Suprapubic skin (tissue), 4 donors: ENCODE data around the gene ALG12. TPM values are rescaled to one million over a fixed set of nuclear protein-coding genes. Genes with fewer than 3 reads are reported as not detected.

ENCODE experiments used
- DNase-seq, 2 donors: peaks; one replicate each; pipeline ENCODE4 v3.0.0-alpha.2; 2019; ENCODE audit warnings: low spot score in 2 of 2
- H3K27ac ChIP-seq: fragments of 200-600 bp; sonication (generic); one replicate; pipeline ENCODE4 v1.5.1; 2019
- H3K27me3 ChIP-seq: fragments of 200-600 bp; sonication (generic); one replicate; pipeline ENCODE4 v1.5.1; 2019
- H3K36me3 ChIP-seq: fragments of 200-600 bp; sonication (generic); one replicate; pipeline ENCODE4 v1.5.1; 2019
- H3K4me1 ChIP-seq: fragments of 200-600 bp; sonication (generic); one replicate; pipeline ENCODE4 v1.5.1; 2019
- H3K4me3 ChIP-seq: fragments of 200-600 bp; sonication (generic); one replicate; pipeline ENCODE4 v1.5.1; 2019; ENCODE audit warnings: mild to moderate bottlenecking
- H3K9me3 ChIP-seq: fragments of 200-600 bp; sonication (generic); one replicate; pipeline ENCODE4 v1.5.1; 2019
- EP300 ChIP-seq: sonication (generic); formaldehyde crosslinking; IDR thresholded peaks from one replicate; pipeline ENCODE4 v1.6.1; 2017; ENCODE audit warnings: antibody characterized with exemption
- POLR2A ChIP-seq, 2 donors: fragments of 450-650 bp; IDR thresholded peaks; one replicate each; pipeline ENCODE4 v1.6.1; 2017; ENCODE audit warnings: antibody characterized with exemption in 2 of 2, mild to moderate bottlenecking in 2 of 2, moderate library complexity in 2 of 2
- POLR2AphosphoS5 ChIP-seq, 3 donors: sonication (generic); formaldehyde crosslinking; IDR thresholded peaks; one replicate each; pipeline ENCODE4 v1.6.1; 2017; ENCODE audit warnings: antibody characterized with exemption in 3 of 3
- WGBS: methylation state at CpG from one replicate; pipeline ENCODE4 v1.1.5; 2018; 5-methylcytosine and 5-hydroxymethylcytosine counted together
- total RNA-seq, 4 donors: library from RNA; depleted of rRNA; stranded (reverse); fragments of >200 nt; gene quantifications; one replicate each; pipeline ENCODE4 v1.1.0, GENCODE V29; 2016
- TF ChIP-seq, protein P1 (sequence below), 2 donors: fragments of 200-600 bp in 1 of 2; fragments of 450-650 bp in 1 of 2; sonication (generic) in 1 of 2; IDR thresholded peaks; one replicate each; pipeline ENCODE4 v1.5.1; 2016 to 2019; ENCODE audit warnings: antibody characterized with exemption in 2 of 2, mild to moderate bottlenecking in 1 of 2, moderate library complexity in 1 of 2

Gene ALG12
- total RNA-seq, 4 donors from 2014 or later = 13.2 to 23.8 (median 16.8) TPM

DNA sequence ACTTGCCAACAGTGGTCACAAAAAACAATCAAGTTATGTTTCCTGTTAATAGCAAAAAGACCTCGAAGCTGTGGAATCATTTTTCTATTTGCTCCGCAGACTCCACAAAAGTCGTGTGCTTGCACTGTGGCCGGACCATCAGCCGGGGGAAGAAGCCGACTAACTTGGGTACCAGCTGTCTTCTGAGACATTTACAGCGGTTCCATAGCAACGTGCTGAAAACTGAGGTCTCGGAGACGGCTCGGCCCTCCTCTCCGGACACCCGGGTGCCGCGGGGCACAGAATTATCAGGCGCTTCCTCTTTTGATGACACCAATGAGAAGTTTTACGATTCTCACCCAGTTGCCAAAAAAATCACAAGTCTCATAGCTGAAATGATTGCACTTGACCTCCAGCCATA, 33.0 kb downstream of the ALG12 start:
- no peaks in the 10 kb centered on the region for H3K9me3 ChIP-seq
- TF ChIP-seq EP300 (no peak), POLR2A (IDR thresholded peaks at IDR 0.05) (no peak), POLR2AphosphoS5 (IDR thresholded peaks at IDR 0.05) (no peak)
- TF ChIP-seq, protein P1, sequence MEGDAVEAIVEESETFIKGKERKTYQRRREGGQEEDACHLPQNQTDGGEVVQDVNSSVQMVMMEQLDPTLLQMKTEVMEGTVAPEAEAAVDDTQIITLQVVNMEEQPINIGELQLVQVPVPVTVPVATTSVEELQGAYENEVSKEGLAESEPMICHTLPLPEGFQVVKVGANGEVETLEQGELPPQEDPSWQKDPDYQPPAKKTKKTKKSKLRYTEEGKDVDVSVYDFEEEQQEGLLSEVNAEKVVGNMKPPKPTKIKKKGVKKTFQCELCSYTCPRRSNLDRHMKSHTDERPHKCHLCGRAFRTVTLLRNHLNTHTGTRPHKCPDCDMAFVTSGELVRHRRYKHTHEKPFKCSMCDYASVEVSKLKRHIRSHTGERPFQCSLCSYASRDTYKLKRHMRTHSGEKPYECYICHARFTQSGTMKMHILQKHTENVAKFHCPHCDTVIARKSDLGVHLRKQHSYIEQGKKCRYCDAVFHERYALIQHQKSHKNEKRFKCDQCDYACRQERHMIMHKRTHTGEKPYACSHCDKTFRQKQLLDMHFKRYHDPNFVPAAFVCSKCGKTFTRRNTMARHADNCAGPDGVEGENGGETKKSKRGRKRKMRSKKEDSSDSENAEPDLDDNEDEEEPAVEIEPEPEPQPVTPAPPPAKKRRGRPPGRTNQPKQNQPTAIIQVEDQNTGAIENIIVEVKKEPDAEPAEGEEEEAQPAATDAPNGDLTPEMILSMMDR (IDR thresholded peaks at IDR 0.05) = no peak
- no peak for DNase-seq
- H3K4me1 ChIP-seq = no peaks in the 10 kb centered on the region
- 95% methylated on average over 17 of the region's 17 CpGs for WGBS
- no peak overlapping the region for H3K4me3 ChIP-seq
- no peak overlapping the region for H3K27ac ChIP-seq
- H3K27me3 ChIP-seq = no peaks in the 10 kb centered on the region
- H3K36me3 ChIP-seq = peaks cover 56% of the 10 kb centered on the region

DNA sequence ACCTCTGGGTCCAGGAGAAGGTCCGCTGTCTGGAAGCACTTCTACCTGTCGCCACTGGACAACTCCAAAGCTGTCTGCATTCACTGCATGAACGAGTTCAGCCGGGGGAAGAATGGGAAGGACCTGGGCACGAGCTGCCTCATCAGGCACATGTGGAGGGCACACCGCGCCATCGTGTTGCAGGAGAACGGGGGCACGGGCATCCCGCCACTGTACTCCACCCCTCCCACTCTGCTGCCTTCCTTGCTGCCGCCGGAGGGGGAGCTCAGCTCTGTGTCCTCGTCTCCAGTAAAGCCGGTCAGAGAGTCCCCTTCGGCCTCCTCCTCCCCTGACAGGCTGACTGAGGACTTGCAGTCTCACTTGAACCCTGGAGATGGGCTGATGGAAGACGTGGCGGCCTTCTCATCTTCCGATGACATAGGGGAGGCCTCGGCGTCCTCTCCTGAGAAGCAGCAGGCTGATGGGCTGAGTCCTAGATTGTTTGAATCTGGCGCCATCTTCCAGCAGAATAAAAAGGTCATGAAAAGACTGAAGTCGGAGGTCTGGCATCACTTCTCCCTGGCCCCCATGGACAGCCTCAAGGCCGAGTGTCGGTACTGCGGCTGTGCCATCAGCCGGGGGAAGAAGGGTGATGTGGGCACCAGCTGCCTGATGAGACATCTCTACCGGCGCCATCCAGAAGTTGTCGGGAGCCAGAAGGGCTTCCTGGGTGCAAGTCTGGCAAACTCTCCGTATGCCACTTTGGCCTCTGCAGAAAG, 33.6 kb downstream of the ALG12 start:
- DNase-seq = no peak
- Histone ChIP-seq H3K9me3 (no peaks in the 10 kb centered on the region), H3K36me3 (peaks cover 56% of the 10 kb centered on the region), H3K4me3 (no peak overlapping the region), H3K27me3 (no peaks in the 10 kb centered on the region), H3K27ac (no peak overlapping the region), H3K4me1 (no peaks in the 10 kb centered on the region)
- TF ChIP-seq POLR2AphosphoS5 (IDR thresholded peaks at IDR 0.05) (no peak), EP300 (no peak), POLR2A (IDR thresholded peaks at IDR 0.05) (no peak)
- TF ChIP-seq, protein P1 (IDR thresholded peaks at IDR 0.05) = no peak
- 94% methylated on average over 25 of the region's 31 CpGs for WGBS

DNA sequence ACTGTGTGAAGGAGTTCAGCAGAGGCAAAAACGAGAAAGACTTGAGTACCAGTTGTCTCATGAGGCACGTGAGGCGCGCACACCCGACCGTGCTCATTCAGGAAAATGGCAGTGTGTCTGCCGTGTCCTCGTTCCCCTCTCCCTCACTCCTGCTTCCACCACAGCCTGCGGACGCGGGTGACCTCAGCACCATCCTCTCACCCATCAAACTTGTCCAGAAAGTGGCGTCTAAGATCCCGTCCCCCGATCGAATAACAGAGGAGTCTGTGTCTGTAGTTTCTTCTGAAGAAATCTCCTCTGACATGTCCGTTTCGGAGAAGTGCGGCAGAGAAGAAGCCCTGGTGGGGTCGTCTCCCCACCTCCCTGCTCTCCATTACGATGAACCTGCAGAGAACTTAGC, 34.2 kb downstream of the ALG12 start:
- H3K4me3 ChIP-seq = no peak overlapping the region
- no peak overlapping the region for H3K27ac ChIP-seq
- H3K9me3 ChIP-seq = no peaks in the 10 kb centered on the region
- H3K4me1 ChIP-seq = no peaks in the 10 kb centered on the region
- H3K27me3 ChIP-seq = no peaks in the 10 kb centered on the region
- TF ChIP-seq POLR2AphosphoS5 (IDR thresholded peaks at IDR 0.05) = no peak
- no peak for TF ChIP-seq POLR2A (IDR thresholded peaks at IDR 0.05)
- TF ChIP-seq, protein P1 (IDR thresholded peaks at IDR 0.05) = no peak
- TF ChIP-seq EP300 = no peak
- DNase-seq = no peak
- H3K36me3 ChIP-seq = peaks cover 51% of the 10 kb centered on the region
- WGBS = 98% methylated on average over 20 of the region's 20 CpGs

DNA sequence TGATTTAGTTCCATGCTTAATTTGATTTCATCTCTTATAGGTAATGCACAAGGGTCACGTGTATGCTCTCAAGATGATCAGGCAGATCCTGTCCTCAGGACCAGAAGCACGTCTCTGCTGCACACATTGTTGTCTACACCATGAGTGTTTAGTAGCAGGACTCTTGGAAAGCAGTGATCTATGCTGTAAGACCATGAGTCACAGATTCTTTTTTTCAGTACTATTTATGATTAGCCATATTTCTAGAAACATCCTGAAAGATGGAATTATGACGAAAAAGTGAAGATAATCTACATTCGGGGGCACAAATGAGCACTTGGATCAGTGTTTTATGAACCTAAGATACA, 35.0 kb downstream of the ALG12 start:
- no peak for TF ChIP-seq POLR2AphosphoS5 (IDR thresholded peaks at IDR 0.05)
- TF ChIP-seq, protein P1 (IDR thresholded peaks at IDR 0.05) = no peak
- no peak for TF ChIP-seq POLR2A (IDR thresholded peaks at IDR 0.05)
- TF ChIP-seq EP300 = no peak
- Histone ChIP-seq H3K36me3 (peaks cover 43% of the 10 kb centered on the region), H3K9me3 (no peaks in the 10 kb centered on the region), H3K27me3 (no peaks in the 10 kb centered on the region), H3K4me3 (no peak overlapping the region), H3K27ac (no peak overlapping the region), H3K4me1 (no peaks in the 10 kb centered on the region)
- 99% methylated on average over 4 of the region's 4 CpGs for WGBS
- DNase-seq = no peak

DNA sequence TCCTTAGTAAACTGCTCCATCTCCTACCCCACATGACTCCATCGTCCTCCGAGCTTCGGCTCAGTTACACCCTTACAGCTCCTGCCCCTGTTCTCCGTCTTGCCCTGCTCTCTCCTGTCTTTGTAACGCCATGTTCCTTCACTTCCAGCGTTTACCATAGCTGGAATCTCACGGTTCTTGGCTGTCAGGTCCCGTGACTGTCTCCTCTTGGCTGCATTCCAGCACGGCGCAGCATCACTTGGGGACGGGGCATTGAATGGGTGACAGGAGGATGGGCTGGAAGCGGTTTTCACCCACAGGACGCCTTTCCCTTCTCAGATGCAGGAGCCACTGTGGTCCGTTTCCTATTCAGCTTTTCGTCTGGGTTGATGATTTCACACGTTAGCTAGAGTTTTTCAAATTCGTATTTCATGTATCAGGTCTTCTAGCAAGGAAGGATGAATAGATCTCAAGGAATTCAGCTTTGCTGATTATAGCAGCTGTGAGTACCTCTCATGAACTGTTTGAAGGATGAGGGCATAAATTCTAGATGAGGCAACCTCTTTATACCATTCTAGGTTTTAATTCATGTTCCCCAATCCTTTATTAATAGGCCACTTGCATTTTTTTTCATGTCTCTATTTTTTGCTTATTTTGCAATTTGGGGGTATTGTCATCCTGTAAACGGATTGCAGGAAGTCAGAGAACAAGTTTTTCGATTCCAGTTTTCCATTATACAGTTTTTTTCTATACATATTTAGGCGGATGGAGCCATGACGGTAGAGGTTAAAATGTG, 35.5 kb downstream of the ALG12 start:
- H3K27me3 ChIP-seq = no peaks in the 10 kb centered on the region
- no peaks in the 10 kb centered on the region for H3K4me1 ChIP-seq
- H3K36me3 ChIP-seq = peaks cover 42% of the 10 kb centered on the region
- no peak overlapping the region for H3K4me3 ChIP-seq
- no peak for DNase-seq
- 89% methylated on average over 21 of the region's 21 CpGs for WGBS
- H3K27ac ChIP-seq = no peak overlapping the region
- TF ChIP-seq, protein P1 (IDR thresholded peaks at IDR 0.05) = no peak
- TF ChIP-seq POLR2A (IDR thresholded peaks at IDR 0.05) = no peak
- no peak for TF ChIP-seq POLR2AphosphoS5 (IDR thresholded peaks at IDR 0.05)
- TF ChIP-seq EP300 = no peak
- H3K9me3 ChIP-seq = no peaks in the 10 kb centered on the region
